Gastroesophageal sphincter (tissue), 4 donors: ENCODE measurements around the gene CCDC85B. TPM values are rescaled to one million over a fixed set of nuclear protein-coding genes. Genes with fewer than 3 reads are reported as not detected.

ENCODE experiments used
- ATAC-seq: fragments of 150-250 bp; one replicate; pipeline ENCODE4 v1.9.1; 2016; ENCODE audit warnings: mild to moderate bottlenecking, moderate library complexity
- H3K27ac ChIP-seq, 4 donors: fragments of 200-600 bp; sonication (generic) in 3 of 4; 1 replicate in 3 of 4; 2 replicates in 1 of 4; pipeline ENCODE4 v1.5.1; 2016 to 2019
- H3K27me3 ChIP-seq: fragments of 200-600 bp; sonication (generic); one replicate; pipeline ENCODE4 v1.5.1; 2019
- H3K36me3 ChIP-seq, 2 donors: fragments of 200-600 bp; sonication (generic); one replicate each; pipeline ENCODE4 v1.5.1; 2019; ENCODE audit warnings: control low read depth in 1 of 2
- H3K4me1 ChIP-seq, 3 donors: fragments of 200-600 bp; sonication (generic); 1 replicate in 2 of 3; 2 replicates in 1 of 3; pipeline ENCODE4 v1.5.1; 2016 to 2019; ENCODE audit warnings: control low read depth in 2 of 3
- H3K4me3 ChIP-seq, 2 donors: fragments of 200-600 bp; sonication (generic); one replicate each; pipeline ENCODE4 v1.5.1; 2019; ENCODE audit warnings: mild to moderate bottlenecking in 1 of 2, moderate library complexity in 1 of 2
- H3K9me3 ChIP-seq, 3 donors: fragments of 200-600 bp; sonication (generic); one replicate each; pipeline ENCODE4 v1.5.1; 2017 to 2019; ENCODE audit warnings: control low read depth in 2 of 3
- EP300 ChIP-seq: sonication (generic); formaldehyde crosslinking; IDR thresholded peaks from one replicate; pipeline ENCODE4 v1.6.1; 2017; ENCODE audit warnings: antibody characterized with exemption, mild to moderate bottlenecking
- POLR2A ChIP-seq, 2 donors: fragments of 450-650 bp; IDR thresholded peaks; one replicate each; pipeline ENCODE4 v1.6.1; 2017; ENCODE audit warnings: antibody characterized with exemption in 2 of 2, mild to moderate bottlenecking in 2 of 2, moderate library complexity in 1 of 2
- POLR2AphosphoS5 ChIP-seq: sonication (generic); formaldehyde crosslinking; IDR thresholded peaks from one replicate; pipeline ENCODE4 v1.6.1; 2017; ENCODE audit warnings: antibody characterized with exemption
- WGBS, 2 donors: methylation state at CpG; one replicate each; pipeline ENCODE4 v1.1.5; 2018; ENCODE audit warnings: low coverage in 1 of 2; 5-methylcytosine and 5-hydroxymethylcytosine counted together
- total RNA-seq, 4 donors: library from RNA; depleted of rRNA; stranded (reverse); fragments of >200 nt; gene quantifications; one replicate each; pipeline ENCODE4 v1.1.0, GENCODE V29; 2016
- TF ChIP-seq, protein P1 (sequence below), 4 experiments: fragments of 200-600 bp in 2 of 4; fragments of 450-650 bp in 2 of 4; sonication (generic) in 1 of 4; IDR thresholded peaks; one replicate each; pipeline ENCODE4 v1.5.1; 2017 to 2019; ENCODE audit warnings: antibody characterized with exemption in 4 of 4, mild to moderate bottlenecking in 2 of 4, moderate library complexity in 2 of 4

The CCDC85B gene
- total RNA-seq, 4 donors from 2014 or later = 68.7 to 111 (median 77.7) TPM

DNA sequence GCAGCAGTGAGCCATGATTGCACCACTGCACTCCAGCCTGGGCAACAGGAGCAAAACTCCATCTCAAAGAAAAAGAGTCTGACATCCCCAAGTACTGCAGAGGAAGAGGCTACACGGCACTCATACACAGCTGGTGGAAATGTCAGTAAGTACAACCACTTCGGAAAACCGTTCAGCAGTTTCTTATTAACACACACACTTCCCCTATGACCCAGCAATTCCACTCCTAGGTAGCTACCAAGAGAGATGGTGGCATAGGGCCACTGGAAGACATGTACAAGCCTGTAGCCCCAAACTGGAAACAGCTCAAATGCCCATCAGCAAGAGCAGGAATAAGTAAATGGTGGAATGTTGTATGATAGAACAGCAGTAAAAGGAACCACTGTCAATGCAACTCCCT, 32.1 kb downstream of the CCDC85B start:
- Histone ChIP-seq H3K9me3 (no peaks in the 10 kb centered on the region), H3K36me3 (peaks cover 0 to 33% of the 10 kb centered on the region in 2 donors), H3K4me1 (peaks cover 0 to 24% (median 17%) of the 10 kb centered on the region in 3 donors), H3K27me3 (no peaks in the 10 kb centered on the region), H3K27ac (no peak overlapping the region), H3K4me3 (no peak overlapping the region)
- WGBS, 2 donors = 78% methylated on average over 3 of the region's 3 CpGs; no CpG with 5 or more reads in 1 of the 2 donors
- ATAC-seq = no peak
- TF ChIP-seq POLR2A (IDR thresholded peaks at IDR 0.05) (no peak), POLR2AphosphoS5 (no peak), EP300 (no peak)
- TF ChIP-seq, protein P1, sequence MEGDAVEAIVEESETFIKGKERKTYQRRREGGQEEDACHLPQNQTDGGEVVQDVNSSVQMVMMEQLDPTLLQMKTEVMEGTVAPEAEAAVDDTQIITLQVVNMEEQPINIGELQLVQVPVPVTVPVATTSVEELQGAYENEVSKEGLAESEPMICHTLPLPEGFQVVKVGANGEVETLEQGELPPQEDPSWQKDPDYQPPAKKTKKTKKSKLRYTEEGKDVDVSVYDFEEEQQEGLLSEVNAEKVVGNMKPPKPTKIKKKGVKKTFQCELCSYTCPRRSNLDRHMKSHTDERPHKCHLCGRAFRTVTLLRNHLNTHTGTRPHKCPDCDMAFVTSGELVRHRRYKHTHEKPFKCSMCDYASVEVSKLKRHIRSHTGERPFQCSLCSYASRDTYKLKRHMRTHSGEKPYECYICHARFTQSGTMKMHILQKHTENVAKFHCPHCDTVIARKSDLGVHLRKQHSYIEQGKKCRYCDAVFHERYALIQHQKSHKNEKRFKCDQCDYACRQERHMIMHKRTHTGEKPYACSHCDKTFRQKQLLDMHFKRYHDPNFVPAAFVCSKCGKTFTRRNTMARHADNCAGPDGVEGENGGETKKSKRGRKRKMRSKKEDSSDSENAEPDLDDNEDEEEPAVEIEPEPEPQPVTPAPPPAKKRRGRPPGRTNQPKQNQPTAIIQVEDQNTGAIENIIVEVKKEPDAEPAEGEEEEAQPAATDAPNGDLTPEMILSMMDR (IDR thresholded peaks at IDR 0.05) = no peak

DNA sequence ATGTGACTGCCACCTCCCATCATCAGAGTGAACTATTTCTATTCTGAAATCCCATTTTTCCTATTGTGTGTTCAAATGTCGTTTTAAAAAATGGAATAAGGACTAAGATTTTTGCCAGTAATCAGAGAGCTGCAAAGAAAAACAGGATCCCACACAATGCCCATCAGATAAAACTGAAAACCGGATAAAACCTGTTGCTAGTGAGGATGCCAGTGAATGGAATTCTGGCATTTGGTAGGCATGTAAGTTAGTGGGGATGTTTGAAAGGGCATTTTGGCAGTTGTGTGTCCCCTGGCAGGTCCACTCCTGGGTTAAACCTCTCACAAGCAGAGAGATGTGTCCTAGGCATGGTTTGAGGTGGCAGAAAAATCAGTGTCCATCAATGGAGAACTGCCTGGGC, 34.9 kb downstream of the CCDC85B start:
- Histone ChIP-seq H3K9me3 (no peaks in the 10 kb centered on the region), H3K4me1 (peaks cover 0 to 11% (median 8%) of the 10 kb centered on the region in 3 donors), H3K36me3 (peaks cover 0 to 33% of the 10 kb centered on the region in 2 donors), H3K27me3 (no peaks in the 10 kb centered on the region), H3K4me3 (no peak overlapping the region), H3K27ac (no peak overlapping the region)
- no peak for ATAC-seq
- TF ChIP-seq, protein P1 (IDR thresholded peaks at IDR 0.05) = no peak
- TF ChIP-seq EP300 (no peak), POLR2AphosphoS5 (no peak), POLR2A (IDR thresholded peaks at IDR 0.05) (no peak)
- WGBS, 2 donors = 42% methylated on average over 2 of the region's 2 CpGs; no CpG with 5 or more reads in 1 of the 2 donors

DNA sequence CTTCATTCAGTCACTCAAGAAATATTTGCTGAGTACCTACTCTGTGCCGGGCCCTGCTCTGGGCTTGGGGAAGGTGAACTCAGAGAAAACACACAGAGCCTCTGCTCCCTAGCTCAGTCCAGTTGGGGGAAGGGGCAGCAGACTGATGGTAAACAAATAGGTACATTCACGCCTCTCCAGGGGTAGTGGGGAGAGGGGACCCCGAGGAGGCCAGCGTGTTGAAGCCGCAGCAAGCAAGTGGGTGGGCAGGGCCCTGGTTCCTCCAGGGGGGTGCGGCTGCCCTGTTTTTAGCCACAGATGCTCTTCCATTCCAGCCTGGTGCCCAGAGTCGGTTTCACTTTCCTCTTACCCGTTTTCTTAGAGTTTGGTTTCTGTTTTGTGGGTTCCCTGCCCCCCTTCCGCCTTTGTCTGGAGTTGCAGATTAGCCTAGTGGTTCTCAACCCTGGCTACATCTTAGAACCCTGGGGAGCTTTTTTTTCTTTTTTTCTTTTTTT, 37.5 kb downstream of the CCDC85B start:
- TF ChIP-seq POLR2AphosphoS5 (no peak), POLR2A (IDR thresholded peaks at IDR 0.05) (no peak), EP300 (no peak)
- TF ChIP-seq, protein P1 (IDR thresholded peaks at IDR 0.05) = no peak
- H3K27me3 ChIP-seq = peaks cover 6% of the 10 kb centered on the region
- ATAC-seq = no peak
- H3K9me3 ChIP-seq = no peaks in the 10 kb centered on the region
- no peaks in the 10 kb centered on the region for H3K4me1 ChIP-seq
- peaks cover 0 to 9% of the 10 kb centered on the region in 2 donors for H3K36me3 ChIP-seq
- H3K4me3 ChIP-seq = no peak overlapping the region
- 50% methylated on average over 4 of the region's 9 CpGs; no CpG with 5 or more reads in 1 of the 2 donors for WGBS, 2 donors
- peak overlapping the region in 1 of 4 donors; percentile 47 for H3K27ac ChIP-seq

DNA sequence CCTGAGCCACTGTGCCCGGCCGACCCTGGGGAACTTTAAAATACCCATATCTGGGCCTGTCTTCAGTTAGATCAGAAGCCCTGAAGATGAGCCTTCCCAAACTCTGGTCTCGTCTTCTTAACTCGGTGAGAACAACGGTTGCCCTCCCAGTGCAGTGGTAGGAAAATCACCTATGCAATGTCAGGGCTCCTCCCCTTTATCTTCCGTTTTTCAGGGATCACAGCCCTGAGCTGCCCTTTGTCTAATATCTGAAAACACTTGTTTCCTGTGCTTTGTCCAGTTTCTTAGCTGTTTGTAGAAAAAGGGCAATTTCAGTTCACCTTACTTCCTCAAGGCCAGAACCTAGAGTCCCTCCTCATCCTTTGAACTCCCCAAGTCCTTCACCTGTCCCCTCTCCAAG, 38.2 kb downstream of the CCDC85B start:
- no peaks in the 10 kb centered on the region for H3K9me3 ChIP-seq
- no peak for ATAC-seq
- WGBS, 2 donors = 17 to 48% methylated on average over 1 to 4 of the region's 6 CpGs
- H3K27ac ChIP-seq = no peak overlapping the region
- no peak overlapping the region for H3K4me3 ChIP-seq
- H3K36me3 ChIP-seq = peaks cover 0 to 2% of the 10 kb centered on the region in 2 donors
- H3K4me1 ChIP-seq = no peaks in the 10 kb centered on the region
- H3K27me3 ChIP-seq = peaks cover 13% of the 10 kb centered on the region
- TF ChIP-seq EP300 (no peak), POLR2AphosphoS5 (no peak), POLR2A (IDR thresholded peaks at IDR 0.05) (no peak)

DNA sequence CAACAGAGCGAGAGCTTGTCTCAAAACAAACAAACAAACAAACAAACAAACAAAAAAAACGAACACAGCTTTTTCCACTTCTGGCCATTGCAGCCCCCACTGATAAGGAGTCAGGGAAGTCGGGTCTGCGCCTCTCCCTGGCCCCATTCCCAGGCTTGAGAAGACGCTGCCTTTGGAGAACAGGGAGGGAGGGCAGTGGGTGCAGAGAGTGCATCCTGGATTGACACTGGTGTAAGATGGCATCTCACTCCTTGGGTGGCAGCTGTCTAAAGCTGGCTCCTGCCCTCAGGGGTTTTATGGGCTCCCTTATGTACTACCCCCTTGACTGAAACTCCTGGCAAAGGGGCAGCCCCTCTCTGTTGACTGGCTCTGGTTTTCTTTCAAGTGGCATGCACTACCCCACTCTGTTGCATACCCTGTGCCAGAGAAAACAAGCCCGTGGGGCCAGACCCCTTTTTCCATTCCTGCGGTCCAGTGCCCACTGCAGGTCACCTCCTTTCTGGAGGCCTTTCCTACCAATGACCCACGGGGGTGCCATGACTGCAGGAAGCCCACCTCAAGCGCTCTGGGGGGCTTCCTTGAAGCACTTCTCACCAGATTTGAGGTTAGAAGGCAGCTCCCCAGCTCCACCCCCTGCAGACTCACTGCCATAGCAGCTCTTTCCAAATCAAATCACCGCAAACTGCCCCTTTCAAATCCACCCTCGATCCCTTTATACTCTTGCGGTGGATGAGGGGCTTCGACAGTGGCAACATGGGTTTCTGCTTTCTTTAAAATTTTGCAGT, 41.5 kb downstream of the CCDC85B start:
- WGBS, 2 donors = 43 to 51% methylated on average over 9 to 11 of the region's 13 CpGs
- no peak overlapping the region for H3K4me3 ChIP-seq
- no peaks in the 10 kb centered on the region for H3K9me3 ChIP-seq
- no peaks in the 10 kb centered on the region for H3K36me3 ChIP-seq
- no peak overlapping the region for H3K27ac ChIP-seq
- no peak for ATAC-seq
- peaks cover 14% of the 10 kb centered on the region for H3K27me3 ChIP-seq
- no peaks in the 10 kb centered on the region for H3K4me1 ChIP-seq
- TF ChIP-seq POLR2A (IDR thresholded peaks at IDR 0.05) (no peak), POLR2AphosphoS5 (no peak), EP300 (no peak)
- TF ChIP-seq, protein P1 (IDR thresholded peaks at IDR 0.05) = no peak
